Measurements from ENCODE around the gene CAST.

The CAST gene

GRCh38 chr5:96809921-96810320 lies 147.7 kb downstream of the CAST start:
- no peak for FAIRE-seq
- no peak for DNase-seq (ENCODE audit: insufficient read length, low spot score)

DNA sequence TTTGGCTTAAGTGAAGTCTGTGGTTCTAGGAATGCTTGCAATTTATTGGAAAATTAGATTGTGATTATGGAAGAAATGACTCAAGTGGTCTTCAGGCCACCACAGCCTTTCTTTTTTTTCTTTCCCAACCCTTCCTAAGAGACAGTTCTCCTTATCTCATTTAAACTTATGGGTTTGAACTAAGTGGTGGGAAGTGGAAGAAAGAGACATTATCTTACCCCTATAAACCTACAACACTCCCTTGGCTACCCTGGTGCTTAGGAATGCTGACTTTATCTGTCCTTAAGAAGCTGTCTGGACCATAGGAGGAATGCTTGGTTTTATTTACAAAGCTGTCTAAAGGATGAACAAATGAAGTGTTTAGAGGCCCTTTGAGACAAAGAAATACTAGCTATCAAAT lies 150.7 kb downstream of the CAST start:
- no peak for FAIRE-seq
- no peak for DNase-seq (ENCODE audit: insufficient read length, low spot score)

GRCh38 chr5:96814041-96814440 lies 151.9 kb downstream of the CAST start:
- no peak for FAIRE-seq
- no peak for DNase-seq (ENCODE audit: insufficient read length, low spot score)

- DNase-seq (ENCODE audit: insufficient read length, low spot score) (no peak), FAIRE-seq (no peak)
Measured at GRCh38 chr5:96816411-96816939, 154.3 kb downstream of the CAST start.

GRCh38 chr5:96816991-96817390 lies 154.8 kb downstream of the CAST start:
- DNase-seq (ENCODE audit: insufficient read length, low spot score) (no peak), FAIRE-seq (no peak)

- DNase-seq (ENCODE audit: insufficient read length, low spot score) = no peak
- no peak for FAIRE-seq
Measured at GRCh38 chr5:96817506-96817905, 155.3 kb downstream of the CAST start.

DNA sequence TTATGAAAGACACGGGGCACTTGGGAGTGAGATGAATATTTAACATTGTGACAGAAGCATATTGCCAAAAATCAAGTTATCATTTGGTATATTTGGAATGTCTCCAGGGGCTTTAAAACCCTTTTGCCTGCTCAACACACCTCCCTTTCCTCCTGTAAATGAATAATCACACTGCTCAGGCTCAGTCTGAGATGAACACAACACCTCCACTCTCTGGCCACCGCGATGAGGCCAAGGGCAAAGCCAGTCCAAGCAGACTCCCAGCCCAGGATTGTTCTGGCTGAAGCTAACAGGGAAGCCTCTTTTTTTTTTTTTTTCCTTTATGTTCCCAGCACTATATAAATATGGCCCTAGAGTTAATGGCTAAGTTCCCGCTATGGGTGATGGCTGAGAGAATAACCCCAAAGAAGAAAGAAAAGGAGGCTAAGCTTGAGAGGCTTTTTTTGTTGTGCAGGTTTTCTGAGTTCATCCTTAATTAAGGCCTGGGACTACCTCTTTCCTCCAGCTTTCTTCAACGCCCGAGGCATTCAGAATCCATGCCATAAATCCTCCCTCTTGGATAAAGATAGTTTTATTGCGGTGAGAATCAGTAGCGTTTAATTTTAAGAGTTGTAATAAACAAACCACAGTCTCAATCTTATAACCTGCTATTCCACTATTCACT lies 156.1 kb downstream of the CAST start:
- DNase-seq (ENCODE audit: insufficient read length, low spot score) (no peak), FAIRE-seq (no peak)

DNA sequence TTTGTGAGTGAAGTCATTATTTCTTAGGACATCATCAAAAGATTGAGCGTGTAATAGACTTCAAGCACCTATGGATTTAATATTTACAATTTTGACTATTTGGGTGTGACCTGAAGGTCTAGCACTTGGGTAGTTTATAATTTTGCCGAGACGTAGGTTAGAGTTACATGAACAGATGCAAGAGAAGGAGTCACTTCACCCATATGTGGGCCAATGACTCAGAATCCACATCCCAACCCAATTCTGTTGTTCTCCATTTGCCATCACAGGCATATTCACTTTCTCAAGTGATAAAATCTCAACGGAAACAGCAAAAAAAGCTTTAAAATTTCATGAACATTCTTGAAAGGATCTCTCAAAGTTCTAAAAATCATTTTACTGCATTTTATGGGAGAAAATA lies 157.6 kb downstream of the CAST start:
- no peak for FAIRE-seq
- DNase-seq (ENCODE audit: insufficient read length, low spot score) = no peak

- FAIRE-seq = no peak
- no peak for DNase-seq (ENCODE audit: insufficient read length, low spot score)
Measured at GRCh38 chr5:96821260-96821916, 159.2 kb downstream of the CAST start.

- FAIRE-seq = no peak
- DNase-seq (ENCODE audit: insufficient read length, low spot score) = no peak
Measured at GRCh38 chr5:96822686-96823459, 160.7 kb downstream of the CAST start.

GRCh38 chr5:96823900-96824380 lies 161.8 kb downstream of the CAST start:
- DNase-seq (ENCODE audit: insufficient read length, low spot score) (peak; percentile 51), FAIRE-seq (no peak)

Data from HTR-8/SVneo (cell line).